Glutamatergic neuron (in vitro differentiated cells): ENCODE data around the gene RFNG. TPM values are rescaled to one million over a fixed set of nuclear protein-coding genes. Genes with fewer than 3 reads are reported as not detected.

Experiments
- DNase-seq: peaks from one replicate; pipeline ENCODE4 v3.0.0; 2022
- H3K27ac Mint-ChIP-seq: one replicate; pipeline ENCODE4 v1.8.0; 2020; ENCODE audit warnings: mild to moderate bottlenecking, mixed read lengths, inconsistent platforms; ENCODE audit not compliant: unreplicated experiment
- H3K27me3 Mint-ChIP-seq: one replicate; pipeline ENCODE4 v1.8.0; 2020; ENCODE audit warnings: mild to moderate bottlenecking, moderate library complexity, mixed read lengths, inconsistent platforms; ENCODE audit not compliant: unreplicated experiment
- H3K36me3 Mint-ChIP-seq: one replicate; pipeline ENCODE4 v1.8.0; 2020; ENCODE audit warnings: mild to moderate bottlenecking, mixed read lengths, inconsistent platforms; ENCODE audit not compliant: unreplicated experiment
- H3K4me1 Mint-ChIP-seq: one replicate; pipeline ENCODE4 v1.8.0; 2020; ENCODE audit warnings: mild to moderate bottlenecking, low read depth, mixed read lengths, inconsistent platforms; ENCODE audit not compliant: unreplicated experiment
- H3K4me3 Mint-ChIP-seq: one replicate; pipeline ENCODE4 v1.8.0; 2020; ENCODE audit warnings: mild to moderate bottlenecking, mixed read lengths, inconsistent platforms; ENCODE audit not compliant: unreplicated experiment
- H3K9me3 Mint-ChIP-seq: one replicate; pipeline ENCODE4 v1.8.0; 2020; ENCODE audit warnings: mild to moderate bottlenecking, moderate library complexity, mixed read lengths, inconsistent platforms; ENCODE audit not compliant: unreplicated experiment
- CTCF ChIP-seq: fragments of 200-600 bp; sonication (generic); IDR thresholded peaks from one replicate; pipeline ENCODE4 v1.5.0; 2021; ENCODE audit not compliant: partially characterized antibody, unreplicated experiment
- total RNA-seq: library from RNA; stranded (reverse); fragmentation: NEBNext Ultra II Directional; extraction: Animal tissue kit (Norgen Biotek cat#: 25700); gene quantifications from one replicate; pipeline ENCODE4 v1.2.1, GENCODE V29; 2021; ENCODE audit not compliant: unreplicated experiment

The RFNG gene
- total RNA-seq, 1 donor from 2014 or later = 50.8 TPM

- Mint-ChIP-seq H3K27ac (no peak overlapping the region), H3K27me3 (no peaks in the 10 kb centered on the region), H3K4me1 (no peaks in the 10 kb centered on the region), H3K4me3 (no peak overlapping the region), H3K9me3 (no peaks in the 10 kb centered on the region), H3K36me3 (no peaks in the 10 kb centered on the region)
- no peak for TF ChIP-seq CTCF
- DNase-seq = no peak
Observed at GRCh38 chr17:82055965-82056728, 4.5 kb upstream of the RFNG start.

- Mint-ChIP-seq H3K27me3 (no peaks in the 10 kb centered on the region), H3K4me1 (no peaks in the 10 kb centered on the region), H3K36me3 (no peaks in the 10 kb centered on the region), H3K9me3 (no peaks in the 10 kb centered on the region), H3K27ac (no peak overlapping the region), H3K4me3 (no peak overlapping the region)
- no peak for TF ChIP-seq CTCF
- no peak for DNase-seq
Observed at GRCh38 chr17:82055023-82055964, 3.7 kb upstream of the RFNG start.

- H3K27me3 Mint-ChIP-seq = no peaks in the 10 kb centered on the region
- H3K27ac Mint-ChIP-seq = no peak overlapping the region
- H3K4me1 Mint-ChIP-seq = no peaks in the 10 kb centered on the region
- DNase-seq = no peak
- H3K4me3 Mint-ChIP-seq = no peak overlapping the region
- H3K36me3 Mint-ChIP-seq = no peaks in the 10 kb centered on the region
- H3K9me3 Mint-ChIP-seq = no peaks in the 10 kb centered on the region
- TF ChIP-seq CTCF = no peak
Observed at GRCh38 chr17:82054351-82055022, 2.9 kb upstream of the RFNG start.

GRCh38 chr17:82053556-82054263, 2.1 kb upstream of the RFNG start:
- no peak for TF ChIP-seq CTCF
- Mint-ChIP-seq H3K36me3 (no peaks in the 10 kb centered on the region), H3K27ac (peak overlapping the region; percentile 28), H3K27me3 (peaks cover 1% of the 10 kb centered on the region), H3K4me1 (no peaks in the 10 kb centered on the region), H3K4me3 (peak overlapping the region; percentile 71), H3K9me3 (no peaks in the 10 kb centered on the region)
- no peak for DNase-seq
